Measurements from ENCODE around the gene PPHLN1. TPM values are rescaled to one million over a fixed set of nuclear protein-coding genes. Genes with fewer than 3 reads are reported as not detected.

The PPHLN1 gene
- total and polyA plus RNA-seq, 2 of the 8 experiments (the other 6 are each of a cell fraction or from before 2014, with no cell fraction given): 34.3 to 71.6 TPM

GRCh38 chr12:42407306-42407705 lies 81.3 kb downstream of the PPHLN1 start:
- H3K79me1 ChIP-seq (ENCODE audit: low read depth, low read length): no peaks in the 10 kb centered on the region
- H3K18ac ChIP-seq (ENCODE audit: extremely low read depth, low read length): no peak overlapping the region
- no peak overlapping the region for H2BK5ac ChIP-seq (ENCODE audit: low read depth, low read length)
- H3K56ac ChIP-seq (replicated peaks; ENCODE audit: insufficient read length, low read depth, low read length): no peak overlapping the region
- no peak overlapping the region for H3K23ac ChIP-seq (ENCODE audit: insufficient read length)
- H3K27me3 ChIP-seq (replicated peaks in 1 of 4; ENCODE audit: control insufficient read depth in 3 of 4, extremely low read depth in 1 of 4, insufficient read depth in 3 of 4, low read length in 3 of 4): no peaks in the 10 kb centered on the region
- no peak overlapping the region for H4K91ac ChIP-seq (replicated peaks; ENCODE audit: insufficient read length, low read length)
- FAIRE-seq: no peak
- H4K8ac ChIP-seq (ENCODE audit: extremely low read depth, insufficient read depth, low read length): no peak overlapping the region
- H3K23me2 ChIP-seq (ENCODE audit: low read depth, low read length): no peaks in the 10 kb centered on the region
- H2AK5ac ChIP-seq (ENCODE audit: low read depth, low read length): no peak overlapping the region
- no peaks in the 10 kb centered on the region for H3K9me3 ChIP-seq (ENCODE audit: insufficient read depth in 2 of 2, low read depth in 1 of 2, low read length in 1 of 2)
- H2BK15ac ChIP-seq (ENCODE audit: low read length): no peak overlapping the region
- 88% methylated on average over 1 of the region's 1 CpG; no CpG with 5 or more reads in 1 of the 2 experiments for WGBS, 2 experiments (ENCODE audit: extremely low coverage in 1 of 2, insufficient coverage in 1 of 2, insufficient read length in 1 of 2, insufficient replicate concordance in 2 of 2, low coverage in 1 of 2, low lambda C conversion rate in 2 of 2, missing lambda C conversion rate in 1 of 2)
- no peak overlapping the region for H3K4ac ChIP-seq (replicated peaks; ENCODE audit: insufficient read length, low read depth, low read length)
- no peaks in the 10 kb centered on the region for H3K36me3 ChIP-seq (ENCODE audit: control insufficient read depth in 2 of 4, insufficient read depth in 4 of 4, low read length in 3 of 4)
- H3K14ac ChIP-seq (ENCODE audit: insufficient read length): no peak overlapping the region
- H2BK20ac ChIP-seq (ENCODE audit: low read length): no peak overlapping the region
- H2BK120ac ChIP-seq (replicated peaks; ENCODE audit: low read depth, low read length): no peak overlapping the region
- TF ChIP-seq SP2 (IDR thresholded peaks at IDR 0.05; ENCODE audit: low read length) (no peak), CHD1 (IDR thresholded peaks at IDR 0.05; ENCODE audit: low read depth, low read length) (no peak), TAF7 (optimal IDR thresholded peaks at IDR 0.05; ENCODE audit: borderline replicate concordance, low read depth, low read length) (no peak), JUND (IDR thresholded peaks at IDR 0.05; ENCODE audit: low read length) (no peak)
- ChIA-PET CTCF (ENCODE audit: partially characterized antibody) (interaction anchor here (0.6 to 1.3 kb wide), 2 partner anchors 8 to 1130 kb away, joined by 3 read pairs; no protein-coding TSS in a partner anchor), POLR2A (ENCODE audit: partially characterized antibody) (no interaction called here)
- H3K79me2 ChIP-seq (ENCODE audit: control insufficient read depth in 1 of 2, insufficient read depth in 2 of 2, low read length in 2 of 2): no peaks in the 10 kb centered on the region
- no peak for DNase-seq (ENCODE audit: low read depth in 1 of 2, low spot score in 2 of 2)
- H3K9ac ChIP-seq (replicated peaks in 1 of 4; ENCODE audit: extremely low read depth in 1 of 4, low read depth in 3 of 4, low read length in 3 of 4): no peak overlapping the region
- H3K27ac ChIP-seq (ENCODE audit: low read depth, low read length): no peak overlapping the region
- no peaks in the 10 kb centered on the region for H3K4me1 ChIP-seq (replicated peaks in 1 of 4; ENCODE audit: control insufficient read depth in 3 of 4, insufficient read depth in 4 of 4, low read length in 3 of 4)
- H2BK12ac ChIP-seq (ENCODE audit: low read depth, low read length): no peak overlapping the region
- no peak overlapping the region for H2AFZ ChIP-seq (ENCODE audit: low read length)
- H3K4me3 ChIP-seq (ENCODE audit: extremely low read depth in 1 of 4, insufficient read depth in 2 of 4, low read depth in 3 of 4, low read length in 4 of 4): no peak overlapping the region
- no peak overlapping the region for H3K4me2 ChIP-seq (ENCODE audit: insufficient read depth in 1 of 2, low read depth in 2 of 2, low read length in 2 of 2)
- no peak overlapping the region for H4K5ac ChIP-seq (ENCODE audit: insufficient read length, low read depth, low read length)
- no peaks in the 10 kb centered on the region for H4K20me1 ChIP-seq (replicated peaks in 1 of 2; ENCODE audit: control insufficient read depth in 1 of 2, insufficient read depth in 2 of 2, low read length in 2 of 2)

Data from H1 (cell line).